ENCODE data around the gene FMN2. TPM values are rescaled to one million over a fixed set of nuclear protein-coding genes. Genes with fewer than 3 reads are reported as not detected.

Gene FMN2
- total RNA-seq, 1 experiment from 2014 or later: not detected

GRCh38 chr1:240115831-240116230, 24.1 kb downstream of the FMN2 start:
- H3K4me1 Mint-ChIP-seq (ENCODE audit: low read depth, unreplicated experiment): no peaks in the 10 kb centered on the region
- no peaks in the 10 kb centered on the region for H3K36me3 ChIP-seq (ENCODE audit: control insufficient read depth, insufficient read depth, low read length)
- H3K27me3 ChIP-seq (replicated peaks; ENCODE audit: control insufficient read depth, insufficient read depth, low read length): no peaks in the 10 kb centered on the region
- DNase-seq: no peak
- intact Hi-C loops (cut with micrococcal nuclease; ENCODE audit: unreplicated experiment): no loop called here
- peaks cover 9% of the 10 kb centered on the region for H3K4me1 ChIP-seq
- H3K4me3 ChIP-seq (ENCODE audit: low read depth, low read length): no peak overlapping the region
- no peaks in the 10 kb centered on the region for H3K36me3 Mint-ChIP-seq (ENCODE audit: insufficient read depth, unreplicated experiment)
- ChIA-PET POLR2A (no interaction called here), CTCF (no interaction called here)
- no TSS peak for BruUV-seq (replicated peaks)
- H3K9me3 Mint-ChIP-seq (ENCODE audit: unreplicated experiment): no peaks in the 10 kb centered on the region
- TF ChIP-seq CTCF (IDR thresholded peaks at IDR 0.05; ENCODE audit: insufficient read depth in 1 of 2, low read depth in 1 of 2, low read length in 1 of 2, severe bottlenecking in 1 of 2, unreplicated experiment in 1 of 2): no peak
- no peaks in the 10 kb centered on the region for H3K27me3 Mint-ChIP-seq (ENCODE audit: insufficient read depth, unreplicated experiment)
- H3K27ac Mint-ChIP-seq (ENCODE audit: unreplicated experiment): no peak overlapping the region
- H3K4me3 Mint-ChIP-seq (ENCODE audit: unreplicated experiment): no peak overlapping the region
- H3K9me3 ChIP-seq: no peaks in the 10 kb centered on the region

GRCh38 chr1:240116831-240117769, 25.4 kb downstream of the FMN2 start:
- Mint-ChIP-seq H3K4me1 (ENCODE audit: low read depth, unreplicated experiment) (no peaks in the 10 kb centered on the region), H3K27ac (ENCODE audit: unreplicated experiment) (no peak overlapping the region), H3K36me3 (ENCODE audit: insufficient read depth, unreplicated experiment) (no peaks in the 10 kb centered on the region), H3K4me3 (ENCODE audit: unreplicated experiment) (no peak overlapping the region), H3K27me3 (ENCODE audit: insufficient read depth, unreplicated experiment) (no peaks in the 10 kb centered on the region), H3K9me3 (ENCODE audit: unreplicated experiment) (no peaks in the 10 kb centered on the region)
- no TSS peak for BruUV-seq (replicated peaks)
- Histone ChIP-seq H3K27me3 (replicated peaks; ENCODE audit: control insufficient read depth, insufficient read depth, low read length) (no peaks in the 10 kb centered on the region), H3K36me3 (ENCODE audit: control insufficient read depth, insufficient read depth, low read length) (no peaks in the 10 kb centered on the region), H3K4me1 (no peaks in the 10 kb centered on the region), H3K9me3 (no peaks in the 10 kb centered on the region), H3K4me3 (ENCODE audit: low read depth, low read length) (no peak overlapping the region)
- ChIA-PET CTCF (no interaction called here), POLR2A (no interaction called here)
- intact Hi-C loops (cut with micrococcal nuclease; ENCODE audit: unreplicated experiment): no loop called here
- no peak for DNase-seq
- TF ChIP-seq CTCF (IDR thresholded peaks at IDR 0.05; ENCODE audit: insufficient read depth in 1 of 2, low read depth in 1 of 2, low read length in 1 of 2, severe bottlenecking in 1 of 2, unreplicated experiment in 1 of 2): no peak

GRCh38 chr1:240117930-240118329, 26.2 kb downstream of the FMN2 start:
- TF ChIP-seq CTCF (IDR thresholded peaks at IDR 0.05; ENCODE audit: insufficient read depth in 1 of 2, low read depth in 1 of 2, low read length in 1 of 2, severe bottlenecking in 1 of 2, unreplicated experiment in 1 of 2): no peak
- ChIA-PET CTCF (no interaction called here), POLR2A (no interaction called here)
- no peaks in the 10 kb centered on the region for H3K36me3 Mint-ChIP-seq (ENCODE audit: insufficient read depth, unreplicated experiment)
- H3K9me3 ChIP-seq: no peaks in the 10 kb centered on the region
- no peaks in the 10 kb centered on the region for H3K4me1 ChIP-seq
- H3K27ac Mint-ChIP-seq (ENCODE audit: unreplicated experiment): no peak overlapping the region
- H3K27me3 ChIP-seq (replicated peaks; ENCODE audit: control insufficient read depth, insufficient read depth, low read length): no peaks in the 10 kb centered on the region
- no peaks in the 10 kb centered on the region for H3K4me1 Mint-ChIP-seq (ENCODE audit: low read depth, unreplicated experiment)
- BruUV-seq (replicated peaks): no TSS peak
- no peaks in the 10 kb centered on the region for H3K9me3 Mint-ChIP-seq (ENCODE audit: unreplicated experiment)
- H3K27me3 Mint-ChIP-seq (ENCODE audit: insufficient read depth, unreplicated experiment): no peaks in the 10 kb centered on the region
- H3K36me3 ChIP-seq (ENCODE audit: control insufficient read depth, insufficient read depth, low read length): no peaks in the 10 kb centered on the region
- DNase-seq: no peak
- intact Hi-C loops (cut with micrococcal nuclease; ENCODE audit: unreplicated experiment): no loop called here
- no peak overlapping the region for H3K4me3 ChIP-seq (ENCODE audit: low read depth, low read length)
- no peak overlapping the region for H3K4me3 Mint-ChIP-seq (ENCODE audit: unreplicated experiment)
